Measurements from ENCODE around the gene FHOD1. TPM values are rescaled to one million over a fixed set of nuclear protein-coding genes. Genes with fewer than 3 reads are reported as not detected.

FHOD1 gene
- total and polyA plus RNA-seq, 2 of the 4 experiments (the other 2 are of a cell fraction): 13.8 to 64.0 TPM

DNA sequence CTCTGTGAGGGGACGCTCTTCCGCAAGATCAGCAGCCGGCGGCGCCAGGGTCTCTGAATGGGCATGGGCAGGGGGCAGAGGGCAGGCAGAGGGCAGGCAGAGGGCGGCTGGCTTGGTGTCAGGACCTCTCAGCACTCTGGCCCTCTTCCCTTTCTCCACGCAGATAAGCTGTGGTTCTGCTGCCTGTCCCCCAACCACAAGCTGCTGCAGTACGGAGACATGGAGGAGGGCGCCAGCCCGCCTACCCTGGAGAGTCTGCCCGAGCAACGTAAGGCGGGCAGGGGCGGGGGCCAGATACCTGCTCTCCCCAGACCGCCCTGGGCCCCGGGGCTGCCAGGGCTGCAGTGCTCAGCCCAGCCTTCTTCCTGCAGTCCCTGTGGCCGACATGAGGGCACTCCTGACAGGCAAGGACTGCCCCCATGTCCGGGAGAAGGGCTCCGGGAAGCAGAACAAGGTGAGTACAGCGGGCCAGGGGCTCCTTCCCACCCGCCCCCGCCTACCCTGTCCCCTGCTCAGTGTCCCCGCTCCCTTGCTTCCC, 44.3 kb downstream of the FHOD1 start:
- H3K36me3 ChIP-seq (ENCODE audit: control insufficient read depth, insufficient read depth, low read length): peaks cover 33% of the 10 kb centered on the region
- intact Hi-C loops (cut with micrococcal nuclease) (no loop called here), dilution Hi-C loops (cut with HindIII; ENCODE audit: low sequenced_read_pairs, unreplicated experiment) (no loop called here), in situ Hi-C loops (cut with MboI; ENCODE audit: low sequenced_read_pairs) (no loop called here)
- H3K4ac ChIP-seq (ENCODE audit: low read depth, low read length): no peak overlapping the region
- H2BK15ac ChIP-seq (ENCODE audit: low read depth, low read length): no peak overlapping the region
- no peak overlapping the region for H3K9ac ChIP-seq (ENCODE audit: low read depth, low read length)
- H3K18ac ChIP-seq (ENCODE audit: low read depth, low read length): no peak overlapping the region
- no peak overlapping the region for H2AFZ ChIP-seq (replicated peaks; ENCODE audit: low read length, poor library complexity)
- H3K27me3 ChIP-seq (ENCODE audit: control insufficient read depth, insufficient read depth, low read length): no peaks in the 10 kb centered on the region
- no peak overlapping the region for H4K91ac ChIP-seq (ENCODE audit: insufficient read depth, low read depth, low read length)
- ChIA-PET POLR2A (ENCODE audit: unreplicated experiment) (no interaction called here), CTCF (no interaction called here)
- no peak overlapping the region for H2BK20ac ChIP-seq (ENCODE audit: low read depth, low read length)
- H2BK120ac ChIP-seq (ENCODE audit: low read depth, low read length): no peak overlapping the region
- H4K5ac ChIP-seq (ENCODE audit: low read depth, low read length): no peak overlapping the region
- no peak overlapping the region for H2BK5ac ChIP-seq (ENCODE audit: low read depth, low read length, poor library complexity, severe bottlenecking)
- WGBS, 2 experiments (ENCODE audit: extremely low coverage in 2 of 2, insufficient read length in 1 of 2): 88% methylated on average over 9 of the region's 23 CpGs; no CpG with 5 or more reads in 1 of the 2 experiments
- DNase-seq: no peak
- no peak overlapping the region for H3K23ac ChIP-seq (ENCODE audit: low read depth, low read length)
- no peak overlapping the region for H2AK5ac ChIP-seq (ENCODE audit: low read depth, low read length)
- TF ChIP-seq NFE2L2 (IDR thresholded peaks at IDR 0.05; ENCODE audit: low read depth, low read length) (no peak), SMC3 (IDR thresholded peaks at IDR 0.05; ENCODE audit: low read depth, low read length) (no peak), MAFK (IDR thresholded peaks at IDR 0.05; ENCODE audit: low read depth, low read length) (no peak), RAD21 (IDR thresholded peaks at IDR 0.05; ENCODE audit: low read length) (no peak), CEBPB (IDR thresholded peaks at IDR 0.05; ENCODE audit: low read depth, low read length) (no peak), MAZ (IDR thresholded peaks at IDR 0.05; ENCODE audit: borderline replicate concordance, low read depth, low read length) (no peak), POLR2A (IDR thresholded peaks at IDR 0.05; ENCODE audit: low read depth, low read length) (no peak), BHLHE40 (IDR thresholded peaks at IDR 0.05; ENCODE audit: low read depth, low read length) (no peak), RFX5 (IDR thresholded peaks at IDR 0.05; ENCODE audit: low read depth, low read length) (no peak), FOS (IDR thresholded peaks at IDR 0.05; ENCODE audit: low read depth, low read length) (no peak)
- TF ChIP-seq, protein P1, sequence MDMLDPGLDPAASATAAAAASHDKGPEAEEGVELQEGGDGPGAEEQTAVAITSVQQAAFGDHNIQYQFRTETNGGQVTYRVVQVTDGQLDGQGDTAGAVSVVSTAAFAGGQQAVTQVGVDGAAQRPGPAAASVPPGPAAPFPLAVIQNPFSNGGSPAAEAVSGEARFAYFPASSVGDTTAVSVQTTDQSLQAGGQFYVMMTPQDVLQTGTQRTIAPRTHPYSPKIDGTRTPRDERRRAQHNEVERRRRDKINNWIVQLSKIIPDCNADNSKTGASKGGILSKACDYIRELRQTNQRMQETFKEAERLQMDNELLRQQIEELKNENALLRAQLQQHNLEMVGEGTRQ (IDR thresholded peaks at IDR 0.05; ENCODE audit: low read depth, low read length): no peak
- TF ChIP-seq, protein P2, sequence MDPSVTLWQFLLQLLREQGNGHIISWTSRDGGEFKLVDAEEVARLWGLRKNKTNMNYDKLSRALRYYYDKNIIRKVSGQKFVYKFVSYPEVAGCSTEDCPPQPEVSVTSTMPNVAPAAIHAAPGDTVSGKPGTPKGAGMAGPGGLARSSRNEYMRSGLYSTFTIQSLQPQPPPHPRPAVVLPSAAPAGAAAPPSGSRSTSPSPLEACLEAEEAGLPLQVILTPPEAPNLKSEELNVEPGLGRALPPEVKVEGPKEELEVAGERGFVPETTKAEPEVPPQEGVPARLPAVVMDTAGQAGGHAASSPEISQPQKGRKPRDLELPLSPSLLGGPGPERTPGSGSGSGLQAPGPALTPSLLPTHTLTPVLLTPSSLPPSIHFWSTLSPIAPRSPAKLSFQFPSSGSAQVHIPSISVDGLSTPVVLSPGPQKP (IDR thresholded peaks at IDR 0.05; ENCODE audit: borderline replicate concordance, low read depth, low read length): no peak
- no peak overlapping the region for H3K56ac ChIP-seq (ENCODE audit: extremely low read depth, insufficient read depth, low read length)
- H3K4me3 ChIP-seq (ENCODE audit: insufficient read depth, low read depth, low read length): no peak overlapping the region
- no peaks in the 10 kb centered on the region for H3K9me3 ChIP-seq (ENCODE audit: control insufficient read depth, insufficient read depth, low read length)
- H3K27ac ChIP-seq (ENCODE audit: insufficient read depth, low read length): no peak overlapping the region
- no TSS peak for BruUV-seq (replicated peaks)
- peaks cover 10% of the 10 kb centered on the region for H3K9me1 ChIP-seq (ENCODE audit: insufficient read depth, low read length)
- no peak for ATAC-seq (ENCODE audit: low read depth)
- no peak overlapping the region for H2AK9ac ChIP-seq (replicated peaks; ENCODE audit: low read depth, low read length, poor library complexity)
- no peak overlapping the region for H4K8ac ChIP-seq (ENCODE audit: low read depth in 2 of 2, low read length in 2 of 2)
- H3K4me1 ChIP-seq (ENCODE audit: control insufficient read depth, insufficient read depth, low read length): peaks cover 5% of the 10 kb centered on the region
- H3K79me1 ChIP-seq (ENCODE audit: low read depth in 1 of 2, low read length in 2 of 2): peaks cover 0 to 6% of the 10 kb centered on the region in 2 experiments; a peak in 1 of 4 replicates
- H3K14ac ChIP-seq (replicated peaks; ENCODE audit: low read depth, low read length): no peak overlapping the region
- H4K20me1 ChIP-seq (ENCODE audit: insufficient read depth, low read length): 0 out of 2 replicates have a peak, but pooled peaks cover 6% of the 10 kb centered on the region
- no peak overlapping the region for H3K4me2 ChIP-seq (ENCODE audit: low read depth, low read length)
